IPS DF 19.7 (cell line): Measurements from ENCODE around the gene CSKMT.
"Not testable (repeated sequence)": the region's sequence is repeated elsewhere in the genome, so short reads cannot be mapped to it uniquely, and the experiment has no call there.

Experiments used
- DNase-seq: peaks from one replicate; pipeline ENCODE4 v3.0.0-alpha.2; 2013; ENCODE audit warnings: low read depth, low spot score

The CSKMT gene, protein sequence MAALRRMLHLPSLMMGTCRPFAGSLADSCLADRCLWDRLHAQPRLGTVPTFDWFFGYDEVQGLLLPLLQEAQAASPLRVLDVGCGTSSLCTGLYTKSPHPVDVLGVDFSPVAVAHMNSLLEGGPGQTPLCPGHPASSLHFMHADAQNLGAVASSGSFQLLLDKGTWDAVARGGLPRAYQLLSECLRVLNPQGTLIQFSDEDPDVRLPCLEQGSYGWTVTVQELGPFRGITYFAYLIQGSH

DNA sequence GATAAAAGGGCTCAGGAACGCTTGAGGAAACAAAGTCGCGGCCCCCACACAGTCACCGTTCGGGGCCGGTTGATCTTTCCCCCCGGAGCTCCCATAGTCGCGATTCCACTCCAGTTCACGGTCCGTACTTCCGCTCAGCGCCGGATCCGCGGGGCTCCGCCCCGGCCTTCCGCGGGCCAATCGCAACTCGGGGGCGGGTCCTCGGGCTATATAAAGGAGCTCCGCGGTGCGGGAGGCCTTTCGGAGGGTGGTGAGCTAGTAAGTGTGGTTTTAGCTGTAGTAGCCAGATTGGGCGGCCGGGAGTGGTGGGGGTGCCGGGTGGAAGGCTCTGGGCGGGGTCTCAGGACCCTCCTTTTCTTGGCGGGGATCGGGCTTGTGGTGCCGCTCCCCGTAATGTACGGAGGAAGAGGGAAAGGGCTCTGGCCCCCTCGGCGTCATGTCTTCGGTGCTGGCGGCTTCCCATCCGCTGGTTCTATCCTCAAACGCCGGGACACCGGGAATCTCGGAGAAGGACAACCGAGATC lies at the start of gene CSKMT, which contains the start of gene C11orf98:
CSKMT (plus strand) TSS at position 238 of the 524 bp plus-strand sequence. CDS start 568 bp downstream, outside the sequence.
C11orf98 (minus strand) TSS at position 136 of the 524 bp plus-strand sequence; CDS start at position 95, 41 bp downstream.
- no peak for DNase-seq

DNA sequence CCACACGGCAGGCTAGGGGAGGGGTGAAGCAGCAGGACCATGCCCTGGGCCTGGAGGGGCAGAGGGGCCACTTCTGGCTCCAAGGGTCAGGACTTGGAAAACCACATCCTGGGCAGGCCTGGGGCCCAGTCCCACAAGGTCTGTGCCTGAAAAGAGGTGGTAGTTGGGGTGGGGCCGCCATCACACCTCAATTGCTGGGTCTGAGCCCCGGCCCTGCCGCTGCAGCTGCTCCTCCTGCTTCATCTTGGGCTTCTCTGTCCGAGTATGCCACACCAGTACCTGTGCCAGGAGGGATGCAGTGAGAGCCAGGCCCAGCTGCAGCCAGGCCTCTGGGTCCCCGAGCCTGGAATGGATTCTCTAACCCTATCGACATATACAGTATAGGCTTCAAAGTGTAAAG lies 49.6 kb upstream of the CSKMT start:
- no peak for DNase-seq

DNA sequence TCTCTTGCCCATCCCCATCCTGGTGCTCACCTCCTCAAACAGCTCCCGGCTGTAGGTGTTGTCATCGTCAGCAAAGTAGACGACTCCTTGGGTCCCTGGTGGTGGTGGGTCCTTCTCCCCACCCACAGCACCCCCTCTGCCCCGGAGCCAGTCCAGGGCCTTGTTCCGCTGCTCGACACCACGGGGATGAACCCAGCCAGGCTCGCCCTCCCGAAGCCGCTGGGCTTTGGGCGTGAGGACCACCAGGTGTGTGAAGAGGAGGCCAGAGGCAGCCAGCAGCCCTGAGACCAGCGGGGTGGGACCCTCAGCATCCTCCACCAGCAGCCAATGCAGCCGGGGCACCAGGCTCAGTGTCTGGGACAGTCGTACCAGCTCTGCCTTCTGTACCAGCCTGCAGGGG lies 48.2 kb upstream of the CSKMT start:
- DNase-seq = not testable (repeated sequence)

DNA sequence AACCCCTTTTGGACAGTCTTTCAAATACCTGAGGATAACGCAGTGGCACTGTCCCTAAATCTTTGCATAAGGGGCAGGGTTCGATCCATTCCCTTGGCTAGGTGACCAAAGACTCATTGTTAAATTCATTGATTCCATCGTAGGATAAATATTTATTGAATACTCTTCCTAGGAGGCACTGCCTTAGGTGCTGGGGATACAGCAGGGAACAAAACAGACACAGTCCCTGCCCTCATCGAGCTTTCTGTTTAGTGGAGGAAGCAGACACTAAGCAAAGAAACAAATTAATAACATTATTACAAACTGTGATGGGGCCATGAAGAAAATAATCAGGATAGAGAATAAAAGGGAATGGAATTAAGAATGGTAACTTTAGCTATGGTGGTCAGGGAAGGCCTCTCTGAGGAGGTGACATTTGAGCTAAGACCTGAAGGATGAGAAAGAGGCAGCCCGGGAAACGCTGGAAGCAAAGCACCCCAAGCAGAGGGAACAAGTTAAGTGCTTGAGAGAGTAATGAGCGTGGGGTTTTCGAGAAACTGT lies 44.0 kb upstream of the CSKMT start:
- DNase-seq = no peak

DNA sequence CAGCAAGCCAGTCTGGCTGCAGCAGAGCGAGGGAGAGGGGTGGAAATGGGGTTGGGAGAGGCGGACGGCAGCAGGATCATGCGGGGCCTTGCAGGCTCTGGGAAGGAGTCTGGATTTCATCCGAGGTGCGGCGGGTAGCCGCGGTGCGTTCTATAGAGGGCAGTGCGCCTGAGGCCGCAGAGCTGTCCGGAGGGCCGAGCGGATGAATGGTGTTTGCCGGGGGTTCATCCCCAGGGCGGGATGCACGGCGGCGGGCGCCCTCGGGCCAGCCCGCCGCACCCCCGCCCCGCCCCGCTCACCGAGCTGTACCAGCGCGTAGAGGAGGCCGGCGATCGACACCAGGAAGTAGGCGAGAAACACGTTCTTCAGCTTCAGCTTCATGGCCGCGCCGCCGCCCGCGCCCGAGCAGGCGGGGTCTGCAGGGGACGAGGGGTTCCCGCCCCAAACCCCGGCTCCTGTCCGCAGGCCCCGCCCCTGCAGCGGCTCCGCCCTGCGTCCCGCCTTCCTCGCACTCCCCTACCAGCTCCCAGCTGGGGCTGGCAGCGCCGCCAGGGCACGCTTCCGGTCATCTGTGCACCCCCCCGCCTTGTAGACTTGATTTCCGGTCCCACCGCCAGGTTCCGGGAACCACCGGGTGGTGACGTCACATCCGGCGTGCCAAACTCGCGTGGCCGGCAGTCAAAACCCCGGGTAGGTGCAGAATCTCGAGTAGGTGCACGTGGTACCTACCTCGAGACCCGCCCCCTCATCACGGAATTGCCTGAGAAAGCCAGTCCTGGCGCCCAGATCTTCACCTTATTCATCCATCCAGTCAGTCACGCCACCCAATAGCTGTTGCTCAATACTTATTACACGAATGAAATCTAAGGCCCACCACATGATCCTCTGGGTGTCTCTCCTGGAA lies 43.3 kb upstream of the CSKMT start, which contains the start of gene B3GAT3:
B3GAT3 (minus strand) TSS at position 420 of the 904 bp plus-strand sequence; CDS start at position 381, 39 bp downstream.
- DNase-seq = peak; percentile 95

DNA sequence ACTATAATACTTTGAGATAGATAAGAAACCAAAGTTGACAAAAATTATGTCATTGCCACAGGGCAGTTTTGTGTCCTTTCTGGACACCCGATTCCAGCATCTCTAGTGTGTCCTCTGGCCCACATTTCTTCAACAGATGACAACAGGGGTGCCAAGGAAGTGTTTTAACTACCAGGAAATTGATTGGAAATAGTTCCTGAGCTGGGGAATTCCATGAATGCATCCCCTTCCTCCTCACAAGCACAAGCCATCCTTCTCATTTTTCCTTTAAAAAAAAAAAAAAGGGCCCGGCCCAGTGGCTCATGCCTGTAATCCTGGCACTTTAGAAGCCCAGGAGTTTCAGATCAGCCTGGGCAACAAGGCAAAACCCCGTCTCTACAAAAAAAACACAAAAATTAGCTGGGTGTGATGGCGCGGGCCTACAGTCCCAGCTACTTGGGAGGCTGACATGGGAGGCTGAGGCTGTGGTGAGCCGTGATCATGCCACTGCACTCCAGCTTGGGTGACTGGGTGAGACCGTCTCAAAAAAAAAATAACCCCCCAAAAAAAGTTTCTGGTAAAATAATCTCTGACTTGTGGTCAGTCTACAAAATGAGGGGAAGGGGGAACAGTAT lies 42.5 kb upstream of the CSKMT start:
- DNase-seq = no peak

DNA sequence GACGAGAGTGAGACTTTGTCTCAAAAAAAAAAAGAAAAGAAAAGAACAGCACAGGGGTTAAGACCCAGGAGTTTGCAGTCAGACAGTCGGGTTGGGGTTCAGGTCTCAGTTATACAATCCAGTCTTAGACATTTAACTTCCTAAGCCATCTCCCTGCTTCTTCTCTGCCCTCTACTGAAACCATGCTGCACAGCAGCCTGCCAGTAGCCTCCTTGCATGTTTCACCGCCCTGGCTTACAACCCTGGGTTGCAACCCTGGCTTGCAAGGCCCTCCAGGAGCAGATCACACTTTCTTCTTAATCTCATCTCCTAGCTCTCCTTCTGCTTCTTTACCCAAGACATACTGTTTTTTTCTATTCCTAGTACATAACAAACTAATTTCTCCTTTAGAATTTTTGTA lies 37.4 kb upstream of the CSKMT start:
- no peak for DNase-seq

DNA sequence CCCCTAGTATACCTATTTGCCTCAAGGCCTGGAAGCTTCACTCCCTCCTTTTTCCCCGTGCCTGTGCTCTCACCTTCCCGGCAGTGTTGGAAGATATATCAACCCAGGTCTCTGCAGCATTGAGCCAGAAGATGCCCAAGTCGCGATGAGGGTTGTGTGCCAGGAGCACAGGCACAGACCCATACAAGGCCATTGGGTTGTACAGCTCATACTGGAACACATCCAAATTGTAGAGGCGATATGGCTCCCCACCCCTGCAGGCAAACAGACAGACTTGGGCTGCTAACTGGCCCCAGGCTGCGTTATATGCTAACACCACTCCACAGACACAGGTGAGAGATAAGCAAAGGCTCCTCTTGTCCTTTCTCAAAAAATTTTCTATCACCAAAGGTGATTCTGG lies 32.6 kb upstream of the CSKMT start:
- DNase-seq = no peak

DNA sequence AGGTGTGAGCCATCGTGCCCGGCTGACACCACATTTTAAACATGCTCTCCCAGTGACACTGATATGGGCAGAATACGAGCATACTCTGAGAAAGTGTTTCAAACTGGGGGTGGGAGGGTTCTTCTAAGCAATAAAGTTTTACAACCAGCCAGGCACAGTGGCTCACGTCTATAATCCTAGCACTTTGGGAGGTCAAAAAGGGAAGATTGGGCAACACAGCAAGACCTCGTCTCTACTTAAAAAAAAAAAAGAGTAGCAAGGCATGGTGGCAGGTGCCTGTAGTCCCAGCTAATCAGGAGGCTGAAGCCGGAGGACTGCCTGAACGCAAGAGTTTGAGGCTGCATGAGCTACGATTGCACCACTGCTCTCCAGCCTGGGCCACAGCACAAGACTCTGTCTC lies 20.9 kb upstream of the CSKMT start:
- no peak for DNase-seq

DNA sequence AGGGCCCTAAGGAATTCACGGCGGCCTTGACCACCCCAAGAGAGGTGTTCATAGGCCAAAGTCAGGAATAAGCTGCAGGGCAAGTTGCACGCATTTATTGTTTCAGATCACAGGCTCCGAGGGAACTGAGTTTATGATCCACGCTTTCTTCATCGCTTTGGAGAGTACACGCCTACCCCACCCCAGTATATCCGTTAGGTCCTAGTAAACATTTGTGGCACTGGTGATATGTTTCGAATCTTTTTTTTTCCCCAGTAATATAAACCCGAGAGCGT lies 19.5 kb upstream of the CSKMT start:
- DNase-seq = no peak

DNA sequence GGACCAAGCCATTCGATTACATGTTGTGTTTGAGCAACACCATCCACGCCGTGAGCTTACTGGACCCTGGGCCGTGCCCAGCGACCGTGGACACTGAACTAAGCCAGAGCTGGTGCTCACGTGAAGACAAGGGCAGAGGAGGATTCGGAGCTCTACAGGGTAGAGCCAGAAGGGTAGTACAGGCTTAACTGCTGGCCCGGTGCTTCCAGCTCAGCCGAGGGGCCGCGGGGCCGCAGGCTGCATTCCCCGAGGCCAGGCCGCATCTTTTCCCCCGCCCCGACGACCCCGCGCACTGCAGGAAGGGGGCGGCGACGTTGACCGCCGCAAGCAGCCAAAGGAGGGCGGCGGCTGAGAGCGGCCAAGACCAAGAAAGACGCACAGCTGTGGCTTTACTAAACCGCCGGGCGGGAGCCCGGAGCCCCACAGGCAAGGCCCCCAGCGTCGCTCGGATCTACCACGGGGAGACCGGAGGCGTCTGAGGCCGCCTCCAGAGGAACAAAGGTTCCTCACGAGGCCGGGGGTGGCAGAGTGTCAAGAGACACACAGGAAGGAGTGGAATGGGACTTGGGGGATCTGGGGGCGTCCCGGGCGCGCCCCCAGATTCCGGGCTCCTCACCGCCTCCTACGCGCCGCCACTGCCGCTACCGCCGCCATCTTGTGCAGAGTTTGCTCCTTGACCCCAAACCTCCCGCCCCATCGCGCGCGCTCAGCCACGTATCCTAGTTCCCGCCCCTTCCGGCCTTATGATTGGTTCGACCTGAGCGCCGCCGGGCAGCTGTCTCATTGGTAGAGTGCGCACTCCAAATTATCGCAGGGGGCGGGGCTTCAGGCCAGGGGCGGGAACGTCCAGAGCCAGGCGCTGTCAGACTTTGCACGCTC lies 18.9 kb upstream of the CSKMT start, which contains the start of gene GANAB:
GANAB (minus strand) TSS at position 668 of the 879 bp plus-strand sequence; CDS start at position 654, 14 bp downstream.
- DNase-seq = peak; percentile 75

DNA sequence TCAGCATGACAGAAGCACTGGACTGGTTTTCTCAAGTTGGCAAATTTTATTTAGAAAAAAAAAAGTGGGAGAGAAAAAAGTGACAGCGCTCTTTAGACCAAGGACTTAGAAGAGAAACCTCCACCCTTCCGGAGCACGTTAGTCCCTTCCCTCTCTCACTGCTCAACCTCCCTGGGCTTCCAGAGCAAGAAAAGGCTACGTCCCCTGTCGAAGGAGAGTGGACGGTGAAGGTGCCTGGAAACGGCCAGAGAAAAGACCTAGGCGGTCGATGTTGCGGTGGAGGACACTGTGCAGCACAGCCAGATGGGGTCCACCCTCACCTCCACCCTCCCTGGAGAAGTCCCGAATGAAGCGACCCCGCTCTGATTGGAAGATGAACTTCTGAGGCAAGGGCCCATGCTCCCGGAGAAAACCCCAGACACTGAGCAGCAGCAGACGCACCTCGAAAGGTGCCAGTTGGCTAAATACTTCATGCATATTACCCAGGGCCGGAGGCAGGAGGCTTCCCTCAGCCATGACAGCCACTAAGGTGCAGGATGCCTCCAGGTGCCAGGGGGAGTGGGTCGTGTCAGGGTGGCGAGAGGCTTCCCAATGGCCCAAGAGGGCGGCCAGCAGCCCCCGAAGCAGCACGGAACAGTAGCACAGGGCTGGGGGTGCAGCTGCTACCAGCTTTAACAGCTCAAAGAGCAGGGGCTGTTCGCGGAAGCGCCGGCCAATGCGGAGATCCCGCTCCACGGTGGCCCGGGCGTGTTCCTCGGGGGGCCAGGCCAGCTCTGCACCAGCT lies 18.1 kb upstream of the CSKMT start:
- DNase-seq = no peak

DNA sequence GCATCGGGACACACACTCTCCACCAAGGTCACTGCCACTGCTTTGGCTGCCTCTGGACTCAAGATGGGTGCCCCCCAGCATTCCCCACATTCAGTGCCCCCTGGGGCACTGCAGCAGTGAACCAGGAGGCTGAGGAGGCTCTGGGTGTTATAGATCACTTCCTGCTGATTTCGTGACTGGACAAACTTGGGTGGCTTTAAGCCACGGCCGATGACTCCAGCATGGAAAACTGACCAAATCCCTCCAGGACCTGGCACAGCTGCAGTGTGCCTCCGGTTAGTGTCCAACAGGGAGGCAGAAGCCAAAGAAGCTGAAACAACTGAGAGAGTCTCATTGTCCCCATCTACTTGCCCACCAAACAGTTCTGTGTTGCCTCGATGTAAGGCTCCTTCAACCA lies 17.5 kb upstream of the CSKMT start:
- no peak for DNase-seq

DNA sequence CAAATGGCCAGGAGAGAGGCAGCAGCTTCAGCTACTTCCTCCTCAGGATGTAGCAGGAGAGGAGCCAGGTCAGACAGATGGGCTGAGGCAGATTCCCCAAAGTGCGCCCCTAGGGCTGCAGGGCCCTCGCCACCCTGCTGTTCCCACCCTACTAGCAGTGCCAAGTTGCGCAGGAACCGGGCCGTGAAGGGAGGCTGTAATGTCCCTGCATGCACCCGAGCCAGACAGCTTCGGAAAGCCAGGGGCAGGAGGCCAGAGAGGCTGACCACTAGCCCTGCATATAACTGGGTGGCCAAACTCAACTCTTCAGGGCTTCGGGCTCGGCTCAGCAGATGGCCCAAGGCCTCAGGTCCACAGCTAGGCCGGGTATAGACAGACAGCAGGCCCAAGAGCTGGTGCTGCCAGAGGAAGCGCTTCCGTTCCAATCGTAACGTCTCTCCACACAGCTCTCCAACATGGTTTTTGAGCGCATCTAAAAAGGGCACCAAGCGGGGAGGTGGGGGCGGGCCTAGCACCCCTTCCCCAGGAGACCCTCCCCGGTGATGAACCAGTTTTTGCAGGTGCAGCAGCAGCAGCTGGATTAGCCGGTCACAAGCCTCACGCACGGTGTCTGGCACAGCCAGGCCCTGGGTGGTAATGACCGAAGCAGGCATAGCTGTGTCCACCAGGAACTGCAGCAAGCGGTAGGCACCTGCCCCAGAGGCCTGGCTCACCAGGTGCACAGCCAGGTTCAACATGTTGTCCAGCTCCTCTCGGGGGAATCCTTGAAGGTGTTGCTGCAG lies 16.7 kb upstream of the CSKMT start:
- no peak for DNase-seq

DNA sequence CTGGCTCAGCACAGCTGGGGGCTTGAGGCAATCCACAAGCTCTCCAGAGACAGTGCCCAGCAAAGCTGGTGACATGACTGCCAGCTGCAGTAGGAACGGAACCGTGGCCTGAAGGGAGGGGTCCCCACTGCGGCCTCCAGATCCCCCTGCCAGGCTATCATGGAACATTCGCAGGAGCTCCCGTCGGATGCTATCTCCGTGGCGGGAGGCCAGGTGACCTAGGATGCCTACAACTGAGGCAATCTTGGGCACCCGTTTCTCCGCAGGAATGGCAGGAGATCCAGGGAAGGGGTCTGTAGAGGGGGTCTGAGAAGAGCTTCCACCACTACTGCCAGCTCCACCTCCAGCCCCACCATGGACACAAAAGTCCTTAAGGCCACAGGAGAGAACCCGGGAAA lies 16.1 kb upstream of the CSKMT start:
- no peak for DNase-seq

DNA sequence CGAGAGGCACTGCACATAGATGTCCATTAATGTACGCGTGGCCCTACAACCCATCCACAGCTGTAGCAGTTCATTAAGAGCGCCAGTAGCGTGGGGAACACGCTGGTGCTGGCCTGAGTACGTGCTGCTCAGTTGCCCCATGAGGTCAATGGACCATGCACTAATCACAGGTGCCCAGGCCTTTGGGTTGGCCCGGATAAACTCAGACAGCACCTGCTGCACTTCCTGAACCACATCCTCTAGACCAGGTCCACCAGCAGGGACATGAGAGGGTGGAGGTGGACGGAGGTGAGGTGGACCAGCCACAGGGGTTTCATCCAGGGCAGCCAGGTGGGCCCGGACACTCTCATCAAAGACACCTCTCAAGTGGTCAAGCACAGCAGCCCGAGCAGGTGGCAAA lies 15.6 kb upstream of the CSKMT start:
- DNase-seq = no peak

DNA sequence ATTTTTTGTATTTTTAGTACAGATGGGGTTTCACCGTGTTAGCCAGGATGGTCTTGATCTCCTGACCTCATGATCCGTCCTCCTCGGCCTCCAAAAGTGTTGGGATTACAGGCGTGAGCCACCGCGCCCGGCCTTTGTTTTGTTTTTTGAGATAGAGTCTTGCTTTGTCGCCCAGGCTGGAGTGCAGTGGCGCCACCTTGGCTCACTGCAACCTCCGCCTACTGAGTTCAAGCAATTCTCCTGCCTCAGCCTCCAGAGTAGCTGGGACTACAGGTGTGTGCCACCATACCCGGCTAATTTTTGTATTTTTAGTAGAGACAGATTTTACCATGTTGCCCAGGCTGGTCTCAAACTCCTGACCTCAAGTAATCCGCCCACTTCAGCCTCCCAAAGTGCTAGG lies 14.8 kb upstream of the CSKMT start:
- not testable (repeated sequence) for DNase-seq

DNA sequence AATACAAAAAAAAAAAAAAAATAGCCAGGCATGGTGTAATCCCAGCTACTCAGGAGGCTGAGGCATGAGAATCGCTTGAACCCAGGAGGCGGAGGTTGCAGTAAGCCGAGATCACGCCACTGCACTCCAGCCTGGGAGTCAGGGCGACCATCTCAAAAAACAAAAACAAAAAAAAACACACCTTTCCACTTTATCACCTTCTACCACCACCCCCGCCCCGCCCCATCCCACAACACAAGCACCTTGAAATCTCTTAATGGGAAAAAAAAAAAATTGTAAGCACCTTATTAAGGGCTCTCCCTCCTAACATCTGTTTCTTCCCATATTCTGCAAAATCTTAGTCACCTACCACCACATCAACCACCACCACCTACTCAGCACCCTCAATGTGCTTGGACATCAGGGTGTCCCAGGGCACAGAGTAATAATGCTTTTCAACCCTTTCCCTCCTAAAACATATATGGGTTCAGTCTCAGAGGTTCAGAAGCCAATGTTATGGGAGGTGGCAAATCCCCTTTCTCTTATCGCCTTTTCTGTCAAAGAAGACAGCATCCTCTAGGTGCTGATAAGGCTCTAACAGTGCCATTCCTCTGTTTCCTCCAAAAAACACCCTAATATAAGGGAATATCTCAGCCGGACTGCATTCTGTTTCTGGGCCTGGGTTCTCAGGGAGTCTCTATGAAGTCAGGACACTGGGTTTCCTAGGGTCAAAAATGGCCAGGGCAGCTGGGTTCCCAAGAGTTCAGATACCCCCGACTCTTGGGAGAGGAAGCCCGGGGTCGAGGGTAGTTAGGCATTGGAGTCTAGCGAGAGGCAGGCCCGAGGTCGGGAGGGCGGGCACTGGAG lies 12.7 kb upstream of the CSKMT start:
- no peak for DNase-seq
